Measurements from ENCODE around the gene PHF5A.

PHF5A gene

GRCh38 chr22:41481925-41482318 is 13.4 kb upstream of the PHF5A start:
- H4K20me1 ChIP-seq (ENCODE audit: insufficient read depth, low read length): peaks cover 43% of the 10 kb centered on the region
- no peaks in the 10 kb centered on the region for H3K27me3 ChIP-seq (replicated peaks; ENCODE audit: insufficient read depth, low read length)
- no peaks in the 10 kb centered on the region for H3K9me3 ChIP-seq (replicated peaks; ENCODE audit: insufficient read depth, low read length)
- H3K9ac ChIP-seq (ENCODE audit: low read length): no peak overlapping the region
- no peak overlapping the region for H3K4me2 ChIP-seq (ENCODE audit: low read depth, low read length)
- no peaks in the 10 kb centered on the region for H3F3A ChIP-seq (ENCODE audit: insufficient read depth, low read length)
- no peaks in the 10 kb centered on the region for H3K36me3 ChIP-seq (replicated peaks; ENCODE audit: insufficient read depth, low read length)
- DNase-seq: no peak
- no peak overlapping the region for H2AFZ ChIP-seq (ENCODE audit: low read length)
- H3K27ac ChIP-seq (ENCODE audit: low read length): no peak overlapping the region
- no peaks in the 10 kb centered on the region for H3K9me2 ChIP-seq (replicated peaks; ENCODE audit: insufficient read depth, low read length)
- H3K79me2 ChIP-seq (ENCODE audit: low read length): peaks cover 95% of the 10 kb centered on the region
- no peak for TF ChIP-seq EZH2phosphoT487 (IDR thresholded peaks at IDR 0.05; ENCODE audit: low read length)
- TF ChIP-seq EZH2 (optimal IDR thresholded peaks at IDR 0.05; ENCODE audit: low read depth, low read length): no peak
- TF ChIP-seq, protein P1, sequence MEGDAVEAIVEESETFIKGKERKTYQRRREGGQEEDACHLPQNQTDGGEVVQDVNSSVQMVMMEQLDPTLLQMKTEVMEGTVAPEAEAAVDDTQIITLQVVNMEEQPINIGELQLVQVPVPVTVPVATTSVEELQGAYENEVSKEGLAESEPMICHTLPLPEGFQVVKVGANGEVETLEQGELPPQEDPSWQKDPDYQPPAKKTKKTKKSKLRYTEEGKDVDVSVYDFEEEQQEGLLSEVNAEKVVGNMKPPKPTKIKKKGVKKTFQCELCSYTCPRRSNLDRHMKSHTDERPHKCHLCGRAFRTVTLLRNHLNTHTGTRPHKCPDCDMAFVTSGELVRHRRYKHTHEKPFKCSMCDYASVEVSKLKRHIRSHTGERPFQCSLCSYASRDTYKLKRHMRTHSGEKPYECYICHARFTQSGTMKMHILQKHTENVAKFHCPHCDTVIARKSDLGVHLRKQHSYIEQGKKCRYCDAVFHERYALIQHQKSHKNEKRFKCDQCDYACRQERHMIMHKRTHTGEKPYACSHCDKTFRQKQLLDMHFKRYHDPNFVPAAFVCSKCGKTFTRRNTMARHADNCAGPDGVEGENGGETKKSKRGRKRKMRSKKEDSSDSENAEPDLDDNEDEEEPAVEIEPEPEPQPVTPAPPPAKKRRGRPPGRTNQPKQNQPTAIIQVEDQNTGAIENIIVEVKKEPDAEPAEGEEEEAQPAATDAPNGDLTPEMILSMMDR (IDR thresholded peaks at IDR 0.05; ENCODE audit: low read length): no peak
- no peaks in the 10 kb centered on the region for H3K4me1 ChIP-seq (ENCODE audit: low read length)
- H3K4me3 ChIP-seq (ENCODE audit: low read length): no peak overlapping the region

- H3K4me2 ChIP-seq (ENCODE audit: low read depth, low read length): no peak overlapping the region
These were observed 12.8 kb upstream of the PHF5A start for GRCh38 chr22:41481131-41481830.

DNA sequence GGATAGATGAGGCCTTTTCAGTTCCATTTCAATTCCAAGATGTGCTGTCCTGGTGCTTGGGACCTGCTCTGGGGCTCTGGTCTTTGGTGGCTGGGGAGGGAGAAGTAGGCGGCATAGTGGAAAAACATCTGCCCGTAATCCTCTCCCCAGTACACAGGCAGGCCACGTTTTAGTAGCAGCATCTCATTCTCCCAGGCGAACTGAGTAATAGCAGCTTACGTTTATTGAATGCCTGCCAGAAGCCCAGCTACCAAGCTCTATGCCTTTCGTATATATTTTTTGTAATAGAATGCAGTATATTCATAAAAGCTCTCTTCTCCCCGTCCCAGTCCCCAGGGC is 11.9 kb upstream of the PHF5A start:
- no peaks in the 10 kb centered on the region for H3K27me3 ChIP-seq (replicated peaks; ENCODE audit: insufficient read depth, low read length)
- no peaks in the 10 kb centered on the region for H3K9me3 ChIP-seq (replicated peaks; ENCODE audit: insufficient read depth, low read length)
- H3K4me3 ChIP-seq (ENCODE audit: low read length): no peak overlapping the region
- no peak overlapping the region for H3K4me2 ChIP-seq (ENCODE audit: low read depth, low read length)
- H3K27ac ChIP-seq (ENCODE audit: low read length): no peak overlapping the region
- H3K4me1 ChIP-seq (ENCODE audit: low read length): no peaks in the 10 kb centered on the region
- H3K9ac ChIP-seq (ENCODE audit: low read length): no peak overlapping the region
- H3K79me2 ChIP-seq (ENCODE audit: low read length): peaks cover 98% of the 10 kb centered on the region
- H3K36me3 ChIP-seq (replicated peaks; ENCODE audit: insufficient read depth, low read length): no peaks in the 10 kb centered on the region
- H3K9me2 ChIP-seq (replicated peaks; ENCODE audit: insufficient read depth, low read length): no peaks in the 10 kb centered on the region
- H3F3A ChIP-seq (ENCODE audit: insufficient read depth, low read length): no peaks in the 10 kb centered on the region
- no peak for DNase-seq
- peaks cover 43% of the 10 kb centered on the region for H4K20me1 ChIP-seq (ENCODE audit: insufficient read depth, low read length)
- no peak overlapping the region for H2AFZ ChIP-seq (ENCODE audit: low read length)
- no peak for TF ChIP-seq EZH2 (optimal IDR thresholded peaks at IDR 0.05; ENCODE audit: low read depth, low read length)
- TF ChIP-seq, protein P1 (IDR thresholded peaks at IDR 0.05; ENCODE audit: low read length): no peak

More at GRCh38 chr22:41481131-41481830, 12.8 kb upstream of the PHF5A start:
- H3K9ac ChIP-seq (ENCODE audit: low read length): no peak overlapping the region
- no peaks in the 10 kb centered on the region for H3K9me2 ChIP-seq (replicated peaks; ENCODE audit: insufficient read depth, low read length)
- H3K4me1 ChIP-seq (ENCODE audit: low read length): no peaks in the 10 kb centered on the region
- TF ChIP-seq EZH2 (optimal IDR thresholded peaks at IDR 0.05; ENCODE audit: low read depth, low read length) (no peak), EZH2phosphoT487 (IDR thresholded peaks at IDR 0.05; ENCODE audit: low read length) (no peak)
- TF ChIP-seq, protein P1 (IDR thresholded peaks at IDR 0.05; ENCODE audit: low read length): no peak
- H4K20me1 ChIP-seq (ENCODE audit: insufficient read depth, low read length): peaks cover 43% of the 10 kb centered on the region
- no peaks in the 10 kb centered on the region for H3K36me3 ChIP-seq (replicated peaks; ENCODE audit: insufficient read depth, low read length)
- no peaks in the 10 kb centered on the region for H3K9me3 ChIP-seq (replicated peaks; ENCODE audit: insufficient read depth, low read length)
- no peaks in the 10 kb centered on the region for H3F3A ChIP-seq (ENCODE audit: insufficient read depth, low read length)
- no peak for DNase-seq
- no peak overlapping the region for H2AFZ ChIP-seq (ENCODE audit: low read length)
- peaks cover 96% of the 10 kb centered on the region for H3K79me2 ChIP-seq (ENCODE audit: low read length)
- no peaks in the 10 kb centered on the region for H3K27me3 ChIP-seq (replicated peaks; ENCODE audit: insufficient read depth, low read length)
- H3K4me3 ChIP-seq (ENCODE audit: low read length): no peak overlapping the region
- H3K27ac ChIP-seq (ENCODE audit: low read length): no peak overlapping the region

Measured in MM.1S (cell line).